Measurements from ENCODE around the gene GPATCH4. TPM values are rescaled to one million over a fixed set of nuclear protein-coding genes. Genes with fewer than 3 reads are reported as not detected.

Gene GPATCH4
- total RNA-seq, 1 experiment from 2014 or later, result 71.7 TPM

DNA sequence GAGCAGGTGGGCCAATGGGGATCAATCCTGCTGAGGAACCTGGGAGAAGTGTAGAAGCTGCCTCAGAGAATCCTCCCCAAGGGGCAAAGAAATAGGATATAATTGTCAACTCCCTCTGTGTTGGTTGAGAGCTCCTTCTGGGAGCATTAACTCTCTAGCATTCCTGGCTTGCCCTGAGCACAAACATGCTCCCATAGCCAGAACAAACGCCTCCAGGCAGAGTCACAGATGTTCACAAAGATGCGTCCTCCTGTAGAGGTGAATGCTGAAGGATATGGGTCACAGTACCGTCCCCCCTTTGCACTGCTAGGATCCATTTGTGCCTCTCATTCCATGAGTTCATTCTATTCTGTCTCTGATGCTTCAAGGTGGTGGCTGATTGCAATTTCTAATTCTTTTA lies 31.1 kb upstream of the GPATCH4 start:
- Histone ChIP-seq H3K23ac (ENCODE audit: insufficient read length, low read depth, low read length) (no peak overlapping the region), H2BK5ac (ENCODE audit: insufficient read length, low read length) (no peak overlapping the region), H4K20me1 (ENCODE audit: control insufficient read depth, insufficient read depth, insufficient read length) (no peaks in the 10 kb centered on the region), H2BK12ac (ENCODE audit: insufficient read length, low read depth, low read length) (no peak overlapping the region), H3K18ac (ENCODE audit: insufficient read length, low read depth, low read length) (no peak overlapping the region), H3K27ac (ENCODE audit: insufficient read length, low read depth, low read length) (no peak overlapping the region), H3K4me2 (ENCODE audit: insufficient read depth, insufficient read length, low read length) (no peak overlapping the region), H3K4ac (ENCODE audit: low read depth, low read length) (no peak overlapping the region), H3K79me2 (ENCODE audit: insufficient read depth, low read length) (no peaks in the 10 kb centered on the region), H2BK120ac (ENCODE audit: low read depth, low read length, poor library complexity, severe bottlenecking) (no peak overlapping the region), H3T11ph (ENCODE audit: low read length) (no peak overlapping the region), H4K5ac (ENCODE audit: insufficient read length, low read depth, low read length) (no peak overlapping the region), H3K14ac (ENCODE audit: insufficient read depth, low read length) (no peak overlapping the region), H2AK5ac (ENCODE audit: insufficient read length, low read length) (no peak overlapping the region), H3K79me1 (ENCODE audit: insufficient read depth, low read depth, low read length, poor library complexity, severe bottlenecking) (no peaks in the 10 kb centered on the region), H2BK20ac (ENCODE audit: low read depth, low read length, poor library complexity, severe bottlenecking) (no peak overlapping the region), H3K23me2 (ENCODE audit: insufficient read length, low read depth, low read length, poor library complexity, severe bottlenecking) (no peaks in the 10 kb centered on the region), H3K9me3 (ENCODE audit: control insufficient read depth, low read depth, low read length) (no peaks in the 10 kb centered on the region), H3K4me1 (ENCODE audit: insufficient read depth, low read length) (no peaks in the 10 kb centered on the region), H3K9ac (ENCODE audit: extremely low read depth, insufficient read length, low read length) (no peak overlapping the region), H3K56ac (ENCODE audit: insufficient read length, low read depth, low read length) (no peak overlapping the region), H4K91ac (ENCODE audit: insufficient read length, low read depth, low read length) (no peak overlapping the region), H4K8ac (replicated peaks; ENCODE audit: insufficient read length, low read depth, low read length) (no peak overlapping the region), H2AFZ (ENCODE audit: low read length) (no peak overlapping the region), H2BK15ac (ENCODE audit: low read depth, low read length) (no peak overlapping the region), H3K27me3 (ENCODE audit: insufficient read depth, low read length) (no peaks in the 10 kb centered on the region)
- WGBS (ENCODE audit: extremely low coverage, insufficient read length, low lambda C conversion rate), result no CpG with 5 or more reads among the region's 3 CpGs
- TF ChIP-seq, protein P1, sequence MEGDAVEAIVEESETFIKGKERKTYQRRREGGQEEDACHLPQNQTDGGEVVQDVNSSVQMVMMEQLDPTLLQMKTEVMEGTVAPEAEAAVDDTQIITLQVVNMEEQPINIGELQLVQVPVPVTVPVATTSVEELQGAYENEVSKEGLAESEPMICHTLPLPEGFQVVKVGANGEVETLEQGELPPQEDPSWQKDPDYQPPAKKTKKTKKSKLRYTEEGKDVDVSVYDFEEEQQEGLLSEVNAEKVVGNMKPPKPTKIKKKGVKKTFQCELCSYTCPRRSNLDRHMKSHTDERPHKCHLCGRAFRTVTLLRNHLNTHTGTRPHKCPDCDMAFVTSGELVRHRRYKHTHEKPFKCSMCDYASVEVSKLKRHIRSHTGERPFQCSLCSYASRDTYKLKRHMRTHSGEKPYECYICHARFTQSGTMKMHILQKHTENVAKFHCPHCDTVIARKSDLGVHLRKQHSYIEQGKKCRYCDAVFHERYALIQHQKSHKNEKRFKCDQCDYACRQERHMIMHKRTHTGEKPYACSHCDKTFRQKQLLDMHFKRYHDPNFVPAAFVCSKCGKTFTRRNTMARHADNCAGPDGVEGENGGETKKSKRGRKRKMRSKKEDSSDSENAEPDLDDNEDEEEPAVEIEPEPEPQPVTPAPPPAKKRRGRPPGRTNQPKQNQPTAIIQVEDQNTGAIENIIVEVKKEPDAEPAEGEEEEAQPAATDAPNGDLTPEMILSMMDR (conservative IDR thresholded peaks at IDR 0.05), result no peak
- Mint-ChIP-seq H3K27ac (no peak overlapping the region), H3K4me1 (peaks cover 0 to 13% of the 10 kb centered on the region in 2 experiments; a peak in 2 of 4 replicates), H3K9me3 (no peaks in the 10 kb centered on the region; a peak in 1 of 5 replicates), H3K27me3 (ENCODE audit: low read depth) (peaks cover 87% of the 10 kb centered on the region), H3K36me3 (ENCODE audit: insufficient read depth in 1 of 3, low read depth in 3 of 3) (no peaks in the 10 kb centered on the region), H3K4me3 (no peak overlapping the region)
- DNase-seq, result no peak
